GM19452 (cell line): ENCODE measurements around the gene FAM229A.
"Not testable (repeated sequence)": the region's sequence is repeated elsewhere in the genome, so short reads cannot be mapped to it uniquely, and the experiment has no call there.

ENCODE experiments used
- ATAC-seq: cut with Tn5 transposase; IDR thresholded peaks from one replicate; pipeline ENCODE4 v1.9.1; 2021; ENCODE audit not compliant: unreplicated experiment

The FAM229A gene, protein sequence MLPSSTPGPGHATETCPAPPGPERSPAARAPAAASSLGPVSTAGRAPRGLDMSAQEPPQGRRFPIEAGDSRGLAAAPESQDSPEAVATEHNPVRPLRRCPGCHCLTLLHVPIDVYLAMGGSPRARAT

GRCh38 chr1:32362474-32363313, at the start of gene FAM229A, which contains the start of gene TSSK3:
Gene FAM229A (minus strand): TSS chr1:32362485. CDS start chr1:32362091, 394 bp downstream.
Gene TSSK3 (plus strand): TSS chr1:32362539. CDS start chr1:32362702, 163 bp downstream.
- ATAC-seq = no peak

GRCh38 chr1:32411261-32411660, 49.0 kb upstream of the FAM229A start:
- no peak for ATAC-seq

- ATAC-seq = no peak
These were observed 44.4 kb upstream of the FAM229A start for GRCh38 chr1:32406629-32407111.

DNA sequence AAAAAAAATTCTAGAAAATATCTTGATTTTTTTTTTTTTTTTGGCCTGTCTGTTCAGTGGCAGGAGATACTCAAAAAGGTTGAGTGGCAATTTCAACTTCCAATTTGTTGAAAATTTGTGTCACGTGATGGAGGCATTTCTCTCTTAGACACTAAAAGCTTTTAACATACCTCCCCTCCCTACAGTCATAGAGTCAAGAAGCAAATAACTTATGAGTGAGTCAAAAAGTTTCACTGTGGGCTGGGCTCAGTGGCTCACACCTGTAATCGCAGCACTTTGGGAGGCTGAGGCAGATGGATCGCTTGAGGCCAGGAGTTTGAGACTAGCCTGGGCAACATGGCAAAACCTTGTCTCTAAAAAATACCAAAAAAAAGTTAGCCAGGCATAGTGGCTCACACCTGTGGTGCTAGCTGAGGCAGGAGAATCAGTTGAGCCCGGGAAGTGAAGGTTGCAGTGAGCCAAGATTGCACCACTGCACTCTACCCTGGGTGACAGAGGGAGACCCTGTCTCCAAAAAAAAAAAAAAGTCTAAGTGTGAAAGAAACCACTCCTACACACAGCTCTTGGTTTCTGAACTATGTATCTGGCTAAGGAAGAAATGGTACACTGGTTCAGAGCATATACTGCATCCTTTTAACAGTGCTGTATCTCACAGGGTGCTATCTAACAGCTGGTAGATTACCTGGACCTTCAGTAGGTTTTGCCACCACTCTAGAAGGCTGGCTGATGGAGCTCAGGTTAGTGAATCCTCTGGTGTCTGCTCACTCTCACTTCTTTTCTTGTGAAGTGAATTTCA, 43.6 kb upstream of the FAM229A start:
- no peak for ATAC-seq

DNA sequence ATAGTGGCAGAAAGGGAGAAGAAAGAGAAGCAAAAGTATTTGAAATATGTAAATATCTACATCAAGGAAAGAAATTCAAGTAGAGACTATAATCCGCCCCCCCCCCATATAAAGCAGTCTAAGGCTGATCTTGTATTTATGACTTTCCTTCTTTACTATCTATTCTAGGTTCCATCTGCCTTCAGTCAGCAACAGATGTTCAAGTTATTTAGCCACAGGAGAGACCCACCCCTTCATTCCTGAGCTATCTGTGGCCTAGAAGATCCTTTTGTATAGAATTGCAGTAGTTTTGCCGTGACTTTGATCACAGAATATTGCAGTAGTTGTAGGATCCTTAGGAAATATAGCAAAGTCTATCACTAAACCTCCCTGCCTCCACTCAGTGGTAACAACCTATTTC, 42.7 kb upstream of the FAM229A start:
- no peak for ATAC-seq

DNA sequence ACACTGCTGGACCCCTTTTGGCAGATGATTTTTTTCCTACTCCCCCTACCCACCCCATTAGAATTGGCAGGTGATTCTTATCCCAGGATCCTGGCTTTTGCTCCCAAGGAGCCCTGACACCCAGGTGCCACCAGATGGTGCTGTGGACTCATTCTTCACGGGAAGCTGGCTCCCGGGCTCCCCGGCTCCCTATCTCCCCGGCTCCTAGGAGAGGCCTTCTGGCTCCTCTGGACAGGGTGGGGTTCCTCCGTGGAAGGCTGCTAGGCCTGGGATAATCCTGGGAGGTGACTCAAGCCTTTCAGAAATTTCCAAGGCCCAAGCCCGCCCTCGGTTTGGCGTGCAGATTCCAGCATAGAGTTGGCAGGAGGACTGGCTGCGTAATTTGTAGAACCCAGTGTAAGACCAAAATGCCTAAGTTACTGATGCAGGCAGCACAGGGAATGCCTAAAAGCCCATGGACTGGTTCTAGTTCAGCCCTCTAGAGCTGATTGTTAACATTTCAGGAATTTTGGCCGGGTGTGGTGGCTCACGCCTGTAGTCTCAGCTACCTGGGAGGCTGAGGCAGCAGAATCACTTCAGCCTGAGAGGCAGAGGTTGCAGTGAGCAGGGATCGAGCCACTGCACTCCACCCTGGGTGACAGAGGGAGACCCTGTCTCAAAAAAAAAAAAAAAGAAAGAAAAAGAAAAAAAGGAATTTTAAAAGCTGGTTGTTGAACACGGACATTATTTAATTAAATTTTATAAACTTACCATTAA, 38.8 kb upstream of the FAM229A start:
- ATAC-seq = no peak

DNA sequence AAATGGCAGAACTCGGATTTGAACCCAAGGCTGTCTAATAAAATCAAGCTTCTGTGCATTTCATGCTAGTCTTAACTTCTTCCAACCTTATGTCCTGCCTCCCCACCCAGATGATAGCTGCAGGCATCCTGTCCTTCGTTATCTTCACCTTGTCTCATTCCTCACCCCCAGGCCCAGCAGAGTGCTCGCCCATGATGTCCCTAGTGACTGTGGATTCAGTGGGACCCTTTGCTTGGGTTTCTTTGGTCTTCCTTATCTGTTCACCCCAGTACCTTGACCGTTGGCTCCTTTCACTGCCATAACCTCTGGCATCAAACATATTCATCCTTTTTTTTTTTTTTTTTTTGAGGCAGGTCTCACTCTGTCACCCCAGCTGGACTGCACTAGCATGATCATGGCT, 37.6 kb upstream of the FAM229A start:
- no peak for ATAC-seq

GRCh38 chr1:32398401-32398800, 36.1 kb upstream of the FAM229A start:
- ATAC-seq = no peak

DNA sequence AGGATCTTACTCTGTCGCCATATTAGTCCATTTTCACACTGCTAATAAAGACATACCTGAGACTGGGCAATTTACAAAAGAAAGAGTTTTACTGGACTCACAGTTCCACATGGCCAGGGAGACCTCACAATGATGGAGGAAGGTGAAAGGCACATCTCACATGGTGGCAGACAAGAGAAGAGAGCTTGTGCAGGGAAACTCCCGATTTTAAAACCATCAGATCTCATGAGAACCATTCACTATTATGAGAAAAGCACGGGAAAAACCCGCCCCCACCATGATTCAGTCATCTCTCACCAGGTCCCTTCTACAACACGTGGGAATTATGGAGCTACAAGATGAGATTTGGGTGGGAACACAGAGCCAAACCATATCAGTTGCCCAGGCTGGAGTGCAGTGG, 34.2 kb upstream of the FAM229A start:
- not testable (repeated sequence) for ATAC-seq

- ATAC-seq = no peak
These were observed 32.7 kb upstream of the FAM229A start for GRCh38 chr1:32394890-32395432.

- ATAC-seq = peak; percentile 97
These were observed 32.0 kb upstream of the FAM229A start, which contains the start of gene BSDC1 for GRCh38 chr1:32394141-32394889. Gene BSDC1 (minus strand): TSS chr1:32394441. CDS start chr1:32394414, 27 bp downstream.

DNA sequence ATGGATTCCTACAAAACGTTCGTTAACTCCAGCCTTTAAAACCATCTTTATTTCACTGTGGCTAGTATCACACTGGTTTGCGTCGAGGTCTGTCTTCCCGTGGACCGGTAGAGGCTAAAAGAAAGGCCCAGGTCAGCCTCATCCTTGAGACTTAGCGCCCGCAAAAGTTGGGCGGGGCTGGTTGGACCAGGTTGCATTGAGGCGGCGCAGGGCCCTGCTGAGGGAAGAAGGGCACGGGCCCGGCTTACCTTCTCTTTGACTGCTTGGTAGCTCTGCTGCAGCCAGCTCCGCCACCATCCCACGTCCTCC, 31.5 kb upstream of the FAM229A start:
- ATAC-seq = peak; percentile 13

- no peak for ATAC-seq
These were observed 30.9 kb upstream of the FAM229A start for GRCh38 chr1:32393136-32393535.

DNA sequence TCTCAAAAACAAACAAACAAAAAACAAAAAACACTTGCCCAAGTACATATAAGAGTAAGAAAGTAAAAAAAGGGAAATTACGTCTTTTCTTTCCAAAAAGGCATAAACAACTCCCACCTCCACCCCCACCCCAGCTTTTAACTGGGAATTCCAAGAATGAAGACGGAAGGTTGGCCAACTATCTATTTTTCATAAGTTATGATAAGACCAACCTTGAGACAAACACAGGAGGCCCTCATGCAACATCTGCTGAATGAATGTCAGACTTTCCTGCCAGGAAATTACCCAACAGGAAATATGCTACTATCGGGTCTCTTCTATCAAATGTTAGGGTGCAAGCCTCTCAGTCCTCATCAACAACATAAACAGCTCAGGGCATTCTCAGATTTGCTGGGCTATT, 30.0 kb upstream of the FAM229A start:
- ATAC-seq = no peak

DNA sequence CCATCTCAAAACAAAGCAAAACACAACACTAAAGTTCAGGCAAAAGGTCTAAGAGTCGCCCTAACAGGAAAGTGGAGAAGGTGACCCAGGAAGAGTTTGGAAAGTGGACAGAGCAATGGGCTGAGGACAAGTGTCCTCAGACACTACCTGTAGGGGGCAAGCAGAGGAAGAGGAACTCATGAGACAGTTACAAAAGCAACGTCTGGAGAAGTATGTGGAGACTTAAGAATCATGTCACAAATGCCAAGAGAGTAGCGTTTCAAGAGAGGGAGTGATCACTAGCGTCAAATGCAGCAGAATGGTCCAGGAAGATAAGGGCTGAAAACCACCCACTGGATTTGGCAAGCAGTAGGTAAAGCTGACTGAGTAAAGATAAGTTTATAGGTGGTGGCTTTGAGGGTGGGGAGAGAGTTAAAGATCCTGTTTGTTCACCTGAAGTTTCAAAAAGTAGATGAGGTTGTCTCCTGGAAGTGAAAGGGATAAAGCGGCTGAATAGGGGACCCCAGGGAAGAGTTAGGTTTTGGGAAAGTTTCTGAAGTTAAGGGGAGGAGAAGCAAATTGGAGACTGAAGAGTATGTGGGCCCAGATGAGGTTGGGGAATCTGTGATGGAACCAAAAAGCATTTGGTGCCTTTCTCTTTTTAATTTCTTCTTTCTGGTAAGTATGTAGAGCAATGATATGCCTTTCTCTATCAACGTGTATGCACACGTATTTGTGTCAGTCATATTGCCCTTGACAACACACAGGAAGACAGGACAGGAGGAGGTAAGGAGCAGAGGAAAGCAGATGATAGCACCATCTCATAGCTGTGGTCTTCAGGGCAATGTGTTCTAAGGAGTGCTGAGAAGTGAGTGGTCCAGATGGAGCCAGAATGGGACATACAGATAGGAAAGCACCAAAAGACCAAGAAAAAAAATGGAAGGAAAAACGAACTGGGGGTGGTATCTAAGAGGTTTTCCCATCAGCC, 28.9 kb upstream of the FAM229A start:
- ATAC-seq = no peak

GRCh38 chr1:32388641-32389040, 26.4 kb upstream of the FAM229A start:
- ATAC-seq = no peak

DNA sequence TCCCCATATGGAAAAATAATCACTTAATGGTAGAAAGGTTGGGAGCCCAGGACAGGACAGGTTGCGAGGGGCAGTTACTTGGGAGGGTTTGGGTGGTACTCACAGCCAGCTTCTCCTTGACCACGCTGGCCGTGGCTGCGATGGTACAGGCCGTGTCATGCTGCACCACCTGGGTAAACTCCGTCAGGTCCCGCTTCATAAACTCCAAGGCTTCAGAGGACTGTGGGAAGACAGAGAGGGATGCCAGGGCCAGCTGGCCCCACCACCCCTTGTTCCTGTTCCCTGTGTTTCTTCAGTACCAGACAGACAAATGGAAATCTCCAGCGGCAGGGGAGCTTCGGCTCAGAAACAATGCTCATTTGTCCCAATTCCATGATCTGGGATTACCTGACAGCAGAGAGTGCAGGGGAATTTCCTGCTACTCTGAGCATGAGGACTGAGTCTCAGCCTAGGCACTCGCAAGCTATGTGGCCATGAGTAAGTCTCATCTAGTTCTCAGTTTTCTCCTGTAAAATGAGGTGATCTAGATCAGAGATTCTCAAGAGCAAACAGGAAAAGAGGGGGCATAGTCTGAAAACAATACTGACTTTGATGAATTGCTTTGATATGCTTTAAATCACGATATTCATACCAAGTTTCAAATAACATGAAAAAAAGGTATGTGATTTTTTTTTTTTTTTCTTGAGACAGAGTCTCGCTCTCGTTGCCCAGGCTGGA, 24.5 kb upstream of the FAM229A start:
- no peak for ATAC-seq

DNA sequence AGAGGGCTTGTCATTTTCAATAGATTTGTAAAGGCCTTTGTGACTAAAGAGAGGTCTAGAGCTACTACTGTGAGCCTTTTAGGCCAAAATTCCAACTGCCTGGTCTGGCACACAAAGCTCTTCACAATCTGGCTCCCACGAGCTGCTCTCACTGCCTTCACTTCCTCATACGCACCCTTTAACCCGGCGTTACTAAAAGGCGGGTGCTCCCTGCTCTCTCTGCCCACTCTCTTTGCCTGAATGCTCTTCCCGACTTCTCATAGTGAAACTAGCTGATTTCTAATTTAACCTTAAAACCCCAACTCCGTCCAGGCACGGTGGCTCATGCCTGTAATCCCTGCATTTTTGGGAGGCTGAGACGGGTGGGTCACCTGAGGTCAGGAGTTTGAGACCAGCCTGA, 17.8 kb upstream of the FAM229A start:
- ATAC-seq = no peak
